H1 (cell line): ENCODE data around the gene MROH2A. TPM values are rescaled to one million over a fixed set of nuclear protein-coding genes. Genes with fewer than 3 reads are reported as not detected.

Experiments
- CTCF ChIA-PET: fragments of 300-600 bp; sonication (Branson Sonifier 250); formaldehyde crosslinking; loops from one replicate; lab custom pipeline; 2021; ENCODE audit not compliant: partially characterized antibody; lab: Charles Lee
- POLR2A ChIA-PET: fragments of 300-600 bp; sonication (Branson Sonifier 250); formaldehyde crosslinking; loops from one replicate; lab custom pipeline; 2021; ENCODE audit warnings: inconsistent platforms; ENCODE audit not compliant: partially characterized antibody; lab: Charles Lee
- DNase-seq, 2 experiments: peaks; one replicate each; pipeline versions ENCODE4 v3.0.0 to v3.0.0-alpha.2; 2010 to 2022; ENCODE audit warnings: low spot score in 2 of 2, low read depth in 1 of 2, mixed read lengths in 1 of 2
- FAIRE-seq: peaks from 2 replicates; lab custom pipeline; 2011; peaks lifted over from hg19 to GRCh38; lab: Jason Lieb, UNC
- H2AFZ ChIP-seq: 2 replicates; pipeline ENCODE4 v1.8.1; 2012; ENCODE audit warnings: low read length, inconsistent platforms
- H2AK5ac ChIP-seq: 2 replicates; pipeline ENCODE4 v1.6.1; 2013; ENCODE audit warnings: low read depth, low read length
- H2BK120ac ChIP-seq: replicated peaks from 2 replicates; pipeline ENCODE3; 2013; ENCODE audit warnings: low read depth, low read length, inconsistent platforms
- H2BK12ac ChIP-seq: 2 replicates; pipeline ENCODE4 v1.6.1; 2013; ENCODE audit warnings: low read depth, low read length
- H2BK15ac ChIP-seq: 2 replicates; pipeline ENCODE4 v1.6.1; 2013; ENCODE audit warnings: low read length
- H2BK20ac ChIP-seq: 2 replicates; pipeline ENCODE4 v1.6.1; 2013; ENCODE audit warnings: low read length
- H2BK5ac ChIP-seq: 2 replicates; pipeline ENCODE4 v1.6.1; 2013; ENCODE audit warnings: low read depth, low read length
- H3K14ac ChIP-seq: 2 replicates; pipeline ENCODE4 v1.6.1; 2013; ENCODE audit warnings: inconsistent platforms; ENCODE audit not compliant: insufficient read length
- H3K18ac ChIP-seq: 2 replicates; pipeline ENCODE4 v1.6.1; 2013; ENCODE audit warnings: low read length; ENCODE audit errors: extremely low read depth
- H3K23ac ChIP-seq: 2 replicates; pipeline ENCODE4 v1.6.1; 2013; ENCODE audit warnings: inconsistent platforms; ENCODE audit not compliant: insufficient read length
- H3K23me2 ChIP-seq: 2 replicates; pipeline ENCODE4 v1.6.1; 2013; ENCODE audit warnings: low read depth, low read length
- H3K27ac ChIP-seq: 2 replicates; pipeline ENCODE4 v1.6.1; 2011; ENCODE audit warnings: low read depth, low read length, inconsistent platforms
- H3K27me3 ChIP-seq, 4 experiments: replicated peaks in 1 of 4; 1 replicate in 1 of 4; 2 replicates in 3 of 4; pipeline versions ENCODE4 v1.6.1 to v1.8.1; 2011 to 2013; ENCODE audit warnings: low read length in 3 of 4, mild to moderate bottlenecking in 3 of 4, inconsistent platforms in 2 of 4, mixed read lengths in 2 of 4, moderate library complexity in 1 of 4; ENCODE audit not compliant: control insufficient read depth in 3 of 4, insufficient read depth in 3 of 4; ENCODE audit errors: extremely low read depth in 1 of 4
- H3K36me3 ChIP-seq, 4 experiments: 2 replicates each; pipeline versions ENCODE4 v1.6.1 to v1.8.1; 2011 to 2013; ENCODE audit warnings: mild to moderate bottlenecking in 4 of 4, low read length in 3 of 4, moderate library complexity in 2 of 4, control low read depth in 1 of 4, inconsistent platforms in 1 of 4; ENCODE audit not compliant: insufficient read depth in 4 of 4, control insufficient read depth in 2 of 4
- H3K4ac ChIP-seq: replicated peaks from 2 replicates; pipeline ENCODE3; 2013; ENCODE audit warnings: low read length, low read depth, mixed read lengths, inconsistent platforms; ENCODE audit not compliant: insufficient read length
- H3K4me1 ChIP-seq, 4 experiments: replicated peaks in 1 of 4; 1 replicate in 1 of 4; 2 replicates in 3 of 4; pipeline versions ENCODE4 v1.6.1 to v1.8.1; 2011 to 2013; ENCODE audit warnings: low read length in 3 of 4, inconsistent platforms in 2 of 4, mixed read lengths in 1 of 4; ENCODE audit not compliant: insufficient read depth in 4 of 4, control insufficient read depth in 3 of 4
- H3K4me2 ChIP-seq, 2 experiments: 2 replicates each; pipeline versions ENCODE4 v1.6.1 to v1.8.1; 2011 to 2013; ENCODE audit warnings: low read depth in 2 of 2, low read length in 2 of 2, control low read depth in 1 of 2, inconsistent platforms in 1 of 2, mild to moderate bottlenecking in 1 of 2; ENCODE audit not compliant: insufficient read depth in 1 of 2
- H3K4me3 ChIP-seq, 4 experiments: fragments of 200-600, 300-600 bp in 1 of 4; sonication (generic), shearing (Covaris generic), sonication (Bioruptor Twin) in 1 of 4; 2 replicates each; pipeline versions ENCODE4 v1.5.1 to v1.8.1; 2011 to 2016; ENCODE audit warnings: low read length in 4 of 4, low read depth in 3 of 4, control low read depth in 2 of 4, inconsistent platforms in 2 of 4, mild to moderate bottlenecking in 2 of 4, mixed read lengths in 1 of 4, moderate library complexity in 1 of 4; ENCODE audit not compliant: insufficient read depth in 2 of 4; ENCODE audit errors: extremely low read depth in 1 of 4
- H3K56ac ChIP-seq: replicated peaks from 2 replicates; pipeline ENCODE3; 2013; ENCODE audit warnings: low read depth, mild to moderate bottlenecking, mixed read lengths, low read length, inconsistent platforms; ENCODE audit not compliant: insufficient read length
- H3K79me1 ChIP-seq: 2 replicates; pipeline ENCODE4 v1.6.1; 2013; ENCODE audit warnings: low read depth, low read length, control low read depth
- H3K79me2 ChIP-seq, 2 experiments: 2 replicates each; pipeline versions ENCODE4 v1.6.1 to v1.8.1; 2012 to 2013; ENCODE audit warnings: low read length in 2 of 2, mild to moderate bottlenecking in 2 of 2, inconsistent platforms in 1 of 2; ENCODE audit not compliant: insufficient read depth in 2 of 2, control insufficient read depth in 1 of 2
- H3K9ac ChIP-seq, 4 experiments: replicated peaks in 1 of 4; 1 replicate in 1 of 4; 2 replicates in 3 of 4; pipeline versions ENCODE4 v1.6.1 to v1.8.1; 2011 to 2013; ENCODE audit warnings: low read depth in 3 of 4, low read length in 3 of 4, control low read depth in 2 of 4, mild to moderate bottlenecking in 2 of 4, moderate library complexity in 2 of 4, inconsistent platforms in 1 of 4; ENCODE audit errors: extremely low read depth in 1 of 4
- H3K9me3 ChIP-seq, 2 experiments: 2 replicates each; pipeline versions ENCODE4 v1.6.1 to v1.8.1; 2012 to 2013; ENCODE audit warnings: mild to moderate bottlenecking in 2 of 2, moderate library complexity in 2 of 2, control low read depth in 1 of 2, inconsistent platforms in 1 of 2, low read depth in 1 of 2, low read length in 1 of 2, mixed read lengths in 1 of 2; ENCODE audit not compliant: insufficient read depth in 2 of 2
- H4K20me1 ChIP-seq, 2 experiments: replicated peaks in 1 of 2; 2 replicates each; pipeline versions ENCODE3 to v1.8.1; 2011 to 2013; ENCODE audit warnings: inconsistent platforms in 2 of 2, low read length in 2 of 2, mild to moderate bottlenecking in 1 of 2; ENCODE audit not compliant: insufficient read depth in 2 of 2, control insufficient read depth in 1 of 2
- H4K5ac ChIP-seq: 2 replicates; pipeline ENCODE4 v1.6.1; 2013; ENCODE audit warnings: low read length, low read depth, mixed read lengths, inconsistent platforms; ENCODE audit not compliant: insufficient read length
- H4K8ac ChIP-seq: 2 replicates; pipeline ENCODE4 v1.8.0; 2013; ENCODE audit warnings: mild to moderate bottlenecking, moderate library complexity, low read length, inconsistent platforms; ENCODE audit not compliant: insufficient read depth; ENCODE audit errors: extremely low read depth
- H4K91ac ChIP-seq: replicated peaks from 2 replicates; pipeline ENCODE3; 2013; ENCODE audit warnings: low read length, mixed read lengths, inconsistent platforms; ENCODE audit not compliant: insufficient read length
- WGBS, 2 experiments: shearing (Covaris generic) in 1 of 2; methylation state at CpG; one replicate each; pipeline versions ENCODE4 v1.1.6 to v1.1.7; 2013 to 2015; ENCODE audit warnings: low lambda C conversion rate in 2 of 2, mixed read lengths in 2 of 2, inconsistent platforms in 1 of 2, low coverage in 1 of 2, missing lambda C conversion rate in 1 of 2; ENCODE audit not compliant: insufficient replicate concordance in 2 of 2, insufficient coverage in 1 of 2, insufficient read length in 1 of 2; ENCODE audit errors: extremely low coverage in 1 of 2, missing lambda C conversion rate in 1 of 2; 5-methylcytosine and 5-hydroxymethylcytosine counted together
- polyA plus RNA-seq, 7 experiments: library from polyadenylated mRNA; depleted of rRNA in 3 of 7; stranded (reverse) in 5 of 7; unstranded in 2 of 7; fragments of >200 nt in 5 of 7; fragments of 200-250 nt in 2 of 7; gene quantifications; 1 replicate in 5 of 7; 2 replicates in 1 of 7; 4 replicates in 1 of 7; pipeline versions ENCODE4 v1.2.1 to v1.2.3, GENCODE V29; 2011 to 2013; ENCODE audit warnings: missing spikeins in 2 of 7, mixed read lengths in 2 of 7
- total RNA-seq: library from RNA; stranded (reverse); fragmentation: NEBNext Ultra II Directional; extraction: Animal tissue kit (Norgen Biotek cat#: 25700); gene quantifications from 2 replicates; pipeline ENCODE4 v1.2.1, GENCODE V29; 2021

The MROH2A gene
- total and polyA plus RNA-seq, 2 of the 8 experiments (the other 6 are each of a cell fraction or from before 2014, with no cell fraction given): not detected

DNA sequence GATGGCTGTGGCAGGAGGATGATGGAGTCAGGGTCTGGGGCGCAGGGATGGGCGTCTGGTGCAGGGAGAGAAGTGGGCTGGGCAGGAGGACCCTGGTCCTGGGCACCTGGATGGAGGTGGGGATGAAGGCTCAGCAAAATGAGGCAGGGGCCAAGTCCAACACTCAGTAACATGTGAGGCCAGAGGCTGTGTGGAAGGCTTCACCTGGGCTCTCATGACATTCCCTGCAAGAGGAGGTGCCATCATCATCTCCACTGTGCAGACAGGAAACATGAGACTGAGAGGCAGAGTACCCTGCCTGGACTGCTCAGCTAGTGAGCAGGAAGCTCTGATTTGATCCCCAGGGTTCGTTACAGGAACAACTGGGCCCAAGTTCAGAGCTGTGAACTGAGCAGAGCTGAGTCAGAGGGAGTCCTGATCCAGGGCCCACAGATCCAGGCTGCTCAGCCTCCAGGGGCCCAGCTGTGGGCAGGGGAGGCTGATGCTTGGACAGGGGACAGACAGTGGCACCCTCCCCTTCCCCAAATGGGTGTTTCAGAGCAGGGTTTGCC is 39.3 kb downstream of the MROH2A start:
- POLR2A ChIA-PET: no interaction called here
- H3K18ac ChIP-seq: no peak overlapping the region
- no peak overlapping the region for H3K4ac ChIP-seq
- CTCF ChIA-PET: interaction anchor here (2.6 kb wide), 1 partner anchor 15 kb away, joined by 11 read pairs; no protein-coding TSS in a partner anchor
- H3K79me1 ChIP-seq: no peaks in the 10 kb centered on the region
- no peak overlapping the region for H2BK15ac ChIP-seq
- no peak overlapping the region for H4K91ac ChIP-seq
- no peak overlapping the region for H4K8ac ChIP-seq
- no peak overlapping the region for H3K4me3 ChIP-seq
- no peaks in the 10 kb centered on the region for H3K36me3 ChIP-seq
- H3K14ac ChIP-seq: no peak overlapping the region
- DNase-seq: no peak
- no peak overlapping the region for H3K4me2 ChIP-seq
- H2BK20ac ChIP-seq: no peak overlapping the region
- no peaks in the 10 kb centered on the region for H3K4me1 ChIP-seq
- H3K27ac ChIP-seq: no peak overlapping the region
- no peak overlapping the region for H3K56ac ChIP-seq
- no peak overlapping the region for H3K9ac ChIP-seq
- H2BK12ac ChIP-seq: no peak overlapping the region
- no peak overlapping the region for H3K23ac ChIP-seq
- H4K20me1 ChIP-seq: no peaks in the 10 kb centered on the region
- H3K23me2 ChIP-seq: no peaks in the 10 kb centered on the region
- no peak overlapping the region for H2AK5ac ChIP-seq
- H2AFZ ChIP-seq: no peak overlapping the region
- no peaks in the 10 kb centered on the region for H3K27me3 ChIP-seq
- H2BK5ac ChIP-seq: no peak overlapping the region
- H2BK120ac ChIP-seq: no peak overlapping the region
- no peaks in the 10 kb centered on the region for H3K9me3 ChIP-seq
- 84% methylated on average over 3 of the region's 3 CpGs; no CpG with 5 or more reads in 1 of the 2 experiments for WGBS, 2 experiments
- H3K79me2 ChIP-seq: no peaks in the 10 kb centered on the region
- no peak overlapping the region for H4K5ac ChIP-seq
- FAIRE-seq: no peak
